SK-N-SH treated with all-trans-retinoic acid at 6 μM for 48 hours (cell line): ENCODE results near the gene NEK10.

ENCODE experiments used
- BACH2 ChIP-seq: fragments of 250-450 bp; sonication (Bioruptor Pico); IDR thresholded peaks from 2 replicates; pipeline ENCODE4 v1.9.0; 2021; ENCODE audit warnings: mild to moderate bottlenecking, borderline replicate concordance
- CSDC2 ChIP-seq: fragments of 250-450 bp; sonication (Bioruptor Pico); IDR thresholded peaks from 2 replicates; pipeline ENCODE4 v1.5.0; 2020; ENCODE audit warnings: mild to moderate bottlenecking, moderate library complexity
- ISL1 ChIP-seq: fragments of 250-450 bp; sonication (Bioruptor Pico); IDR thresholded peaks from 2 replicates; pipeline ENCODE4 v2.1.2; 2022; ENCODE audit warnings: mild to moderate bottlenecking, moderate library complexity
- RARB ChIP-seq: fragments of 250-450 bp; sonication (Bioruptor Pico); IDR thresholded peaks from 2 replicates; pipeline ENCODE4 v1.8.0; 2021; ENCODE audit warnings: mild to moderate bottlenecking, moderate library complexity
- SNAI2 ChIP-seq: fragments of 250-450 bp; sonication (Bioruptor Pico); IDR thresholded peaks from 2 replicates; pipeline ENCODE4 v1.5.0; 2020; ENCODE audit warnings: mild to moderate bottlenecking, moderate library complexity
- TCF4 ChIP-seq: fragments of 250-450 bp; sonication (Bioruptor Pico); IDR thresholded peaks from 2 replicates; pipeline ENCODE4 v1.8.0; 2021; ENCODE audit warnings: mild to moderate bottlenecking, moderate library complexity, borderline replicate concordance
- ZFP3 ChIP-seq: fragments of 250-450 bp; sonication (Bioruptor Pico); IDR thresholded peaks from 2 replicates; pipeline ENCODE4 v1.5.0; 2020; ENCODE audit warnings: mild to moderate bottlenecking, moderate library complexity
- ZNF565 ChIP-seq: fragments of 450-650 bp; formaldehyde crosslinking; conservative IDR thresholded peaks from 2 replicates; pipeline ENCODE4 v1.5.0; 2020; ENCODE audit warnings: low read depth, mild to moderate bottlenecking, moderate library complexity
- ZNF8 ChIP-seq: fragments of 450-650 bp; formaldehyde crosslinking; IDR thresholded peaks from 2 replicates; pipeline ENCODE4 v1.5.0; 2020; ENCODE audit warnings: mild to moderate bottlenecking, moderate library complexity

- TF ChIP-seq ISL1 (CRISPR knock-in tag) (no peak), ZNF8 (CRISPR knock-in tag) (no peak), ZNF565 (CRISPR knock-in tag) (no peak), ZFP3 (CRISPR knock-in tag) (no peak), RARB (no peak), TCF4 (CRISPR knock-in tag) (no peak), BACH2 (CRISPR knock-in tag) (no peak), CSDC2 (CRISPR knock-in tag) (no peak), SNAI2 (CRISPR knock-in tag) (no peak)
These were observed 290.8 kb downstream of the NEK10 start for GRCh38 chr3:27078246-27078913.
